ENCODE results near the gene BCAS3.

The BCAS3 gene

DNA sequence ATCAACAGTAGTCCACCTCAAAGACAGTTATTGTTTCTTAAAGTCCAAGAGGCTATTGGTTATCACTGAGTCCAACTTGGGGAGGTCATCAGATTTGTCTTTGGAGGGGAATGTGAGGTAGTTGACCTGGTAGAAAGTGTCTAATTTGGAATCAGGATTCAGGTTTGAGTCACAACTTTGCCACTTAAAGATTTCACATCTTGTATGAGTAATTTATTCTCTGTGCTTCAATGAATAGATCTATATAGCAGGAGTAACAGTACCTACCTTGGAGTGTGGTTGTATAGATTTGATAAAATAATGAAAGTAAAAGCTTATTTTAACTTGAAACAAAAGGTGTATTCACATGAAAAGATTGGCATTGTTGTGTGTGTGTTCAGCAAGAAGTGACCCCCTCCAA is 602.7 kb downstream of the BCAS3 start:
- FAIRE-seq, result no peak

DNA sequence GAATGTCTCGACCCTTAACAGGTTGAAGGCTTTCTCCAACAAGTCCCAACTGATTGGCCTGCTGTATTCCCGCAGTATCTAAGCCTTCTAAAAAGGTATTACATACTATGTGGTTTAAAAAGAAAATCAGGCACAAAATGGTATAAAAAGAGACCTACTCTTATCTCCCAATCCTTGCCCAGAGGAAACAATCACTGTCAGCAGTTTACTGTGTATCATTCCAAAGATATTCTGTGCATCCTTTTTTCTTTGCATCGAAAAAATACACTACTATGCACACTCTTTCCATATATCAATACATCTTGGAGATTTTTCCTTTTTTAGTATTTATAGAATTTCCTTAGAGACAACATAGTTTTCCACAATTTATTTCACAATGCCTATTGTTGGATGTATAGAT is 603.2 kb downstream of the BCAS3 start:
- no peak for FAIRE-seq

DNA sequence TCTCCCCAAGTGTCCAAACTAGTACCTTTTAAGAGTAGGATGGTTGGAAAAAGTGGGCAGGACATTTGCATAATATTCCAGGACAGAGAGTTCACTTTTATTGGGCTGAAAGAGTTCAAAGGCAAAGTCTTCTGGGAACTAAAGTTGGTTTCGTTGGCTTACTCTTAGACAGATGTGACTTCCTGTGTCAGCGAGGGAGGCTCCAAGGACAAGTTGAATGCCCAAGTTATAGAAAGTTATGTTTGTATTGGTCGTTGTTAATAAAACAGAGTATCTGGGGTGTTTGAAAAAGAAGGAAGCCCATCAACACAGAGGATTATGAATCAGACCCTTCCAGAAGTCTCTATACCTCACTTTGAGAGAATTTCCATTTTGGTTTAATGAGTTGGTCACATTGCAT is 604.7 kb downstream of the BCAS3 start:
- no peak for FAIRE-seq

DNA sequence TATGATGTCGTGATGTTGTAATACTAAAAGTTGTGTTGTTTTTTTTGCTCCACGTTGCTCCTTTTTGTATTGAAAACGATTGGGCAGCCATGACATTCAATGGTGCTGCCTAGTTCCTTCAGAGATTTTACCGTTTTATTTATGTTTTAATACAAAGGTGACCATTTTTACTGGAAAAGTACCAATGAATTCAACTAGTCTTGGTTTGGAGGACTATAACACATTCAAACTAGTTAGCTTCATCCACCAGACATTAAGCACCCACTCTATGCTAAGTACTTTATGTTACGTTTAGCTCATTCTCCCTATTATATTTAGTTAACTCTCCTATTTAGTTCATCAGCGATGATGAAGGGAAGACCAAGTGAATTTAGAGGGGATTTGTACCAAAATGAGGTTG is 605.4 kb downstream of the BCAS3 start:
- FAIRE-seq, result no peak

DNA sequence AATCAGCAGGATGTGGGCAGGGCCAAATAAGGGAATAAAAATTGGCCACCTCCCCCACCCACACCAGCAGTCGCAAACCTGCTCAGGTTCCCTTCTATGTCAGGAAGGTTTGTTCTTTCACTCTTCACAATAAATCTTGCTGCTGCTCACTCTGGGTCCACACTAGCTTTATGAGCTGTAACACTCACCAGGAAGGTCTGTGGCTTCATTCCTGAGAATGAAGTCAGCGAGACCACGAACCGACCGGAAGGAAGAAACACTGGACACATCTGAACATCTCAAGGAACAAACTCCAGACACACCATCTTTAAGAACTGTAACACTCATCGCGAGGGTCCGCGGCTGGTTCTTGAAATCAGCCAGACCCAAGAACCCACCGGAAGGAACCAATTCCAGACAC is 606.5 kb downstream of the BCAS3 start:
- FAIRE-seq, result no peak

DNA sequence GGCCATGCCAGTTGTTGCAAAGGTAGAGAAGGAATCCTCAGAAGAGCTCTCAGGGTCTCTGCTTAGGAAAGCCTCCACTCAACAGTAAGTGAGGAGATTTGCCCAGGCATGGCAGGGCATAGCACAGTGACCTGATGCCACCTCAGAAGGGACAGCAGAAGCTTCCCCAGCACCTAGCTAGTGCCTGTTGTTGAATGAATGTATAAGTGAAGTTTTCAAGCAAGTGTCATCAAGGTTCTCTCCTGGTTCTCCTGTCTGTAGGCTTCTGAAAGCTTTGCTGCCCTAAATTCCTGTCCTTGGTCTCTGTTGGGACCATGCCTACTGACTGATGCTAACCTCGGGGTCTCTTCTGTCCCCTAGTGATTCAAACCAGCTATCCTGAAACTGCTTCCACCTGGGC is 607.1 kb downstream of the BCAS3 start:
- FAIRE-seq, result no peak

DNA sequence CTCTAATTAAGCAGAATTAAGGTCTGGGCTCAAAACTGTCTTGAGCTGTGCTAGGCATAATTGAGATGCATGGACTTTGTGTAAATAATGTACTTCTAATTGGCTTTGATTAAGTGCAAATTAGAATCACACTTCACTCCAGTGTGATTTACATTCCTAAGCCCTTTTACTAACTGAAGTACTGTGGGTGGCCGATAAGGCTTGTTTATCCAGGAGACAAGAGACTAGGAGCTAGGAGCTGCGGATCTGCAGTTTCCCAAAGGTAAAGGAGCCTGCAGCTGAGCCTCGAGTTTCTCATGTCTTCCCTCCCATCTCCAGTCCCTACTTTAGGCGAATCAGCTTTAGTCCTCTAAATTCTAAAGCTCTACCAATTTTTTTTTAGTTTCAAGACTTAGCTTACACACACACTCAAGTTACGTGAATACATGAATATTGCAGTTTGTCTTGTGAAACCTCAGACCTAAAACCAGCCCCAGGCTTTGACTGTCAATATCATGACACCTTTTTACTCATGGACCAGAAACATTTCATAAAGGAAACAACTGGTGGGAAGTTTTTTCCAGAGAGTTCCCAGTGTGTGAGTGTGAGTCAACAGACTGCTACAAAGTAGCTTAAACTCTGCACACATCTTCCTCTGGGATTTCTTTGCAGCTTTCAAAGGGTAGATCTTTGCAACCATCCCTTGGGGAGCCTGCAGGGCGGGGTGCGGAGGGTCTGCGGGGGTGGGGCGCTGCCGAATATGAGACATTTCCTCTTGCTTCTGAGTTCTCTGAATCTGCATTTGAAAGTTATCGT is 608.1 kb downstream of the BCAS3 start:
- FAIRE-seq, result no peak

DNA sequence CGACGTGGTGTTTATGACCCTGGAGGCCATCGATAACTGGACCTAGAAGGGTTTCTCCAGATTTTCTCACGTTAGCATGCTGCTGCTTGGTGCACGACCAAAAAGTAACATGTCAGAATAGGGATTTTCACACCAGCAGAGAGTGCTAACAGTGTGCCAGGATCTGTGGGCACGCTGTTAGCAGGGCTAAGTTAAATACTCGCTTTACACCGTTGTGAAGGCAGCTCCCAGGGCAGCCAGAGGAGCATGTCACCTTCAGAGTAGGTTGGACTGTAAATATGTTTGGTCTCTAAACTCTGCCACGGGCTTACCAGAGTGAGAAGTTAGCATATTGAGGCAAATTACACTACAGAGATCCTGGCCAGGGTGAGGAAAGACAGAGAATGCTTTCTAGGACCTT is 608.8 kb downstream of the BCAS3 start:
- no peak for FAIRE-seq

DNA sequence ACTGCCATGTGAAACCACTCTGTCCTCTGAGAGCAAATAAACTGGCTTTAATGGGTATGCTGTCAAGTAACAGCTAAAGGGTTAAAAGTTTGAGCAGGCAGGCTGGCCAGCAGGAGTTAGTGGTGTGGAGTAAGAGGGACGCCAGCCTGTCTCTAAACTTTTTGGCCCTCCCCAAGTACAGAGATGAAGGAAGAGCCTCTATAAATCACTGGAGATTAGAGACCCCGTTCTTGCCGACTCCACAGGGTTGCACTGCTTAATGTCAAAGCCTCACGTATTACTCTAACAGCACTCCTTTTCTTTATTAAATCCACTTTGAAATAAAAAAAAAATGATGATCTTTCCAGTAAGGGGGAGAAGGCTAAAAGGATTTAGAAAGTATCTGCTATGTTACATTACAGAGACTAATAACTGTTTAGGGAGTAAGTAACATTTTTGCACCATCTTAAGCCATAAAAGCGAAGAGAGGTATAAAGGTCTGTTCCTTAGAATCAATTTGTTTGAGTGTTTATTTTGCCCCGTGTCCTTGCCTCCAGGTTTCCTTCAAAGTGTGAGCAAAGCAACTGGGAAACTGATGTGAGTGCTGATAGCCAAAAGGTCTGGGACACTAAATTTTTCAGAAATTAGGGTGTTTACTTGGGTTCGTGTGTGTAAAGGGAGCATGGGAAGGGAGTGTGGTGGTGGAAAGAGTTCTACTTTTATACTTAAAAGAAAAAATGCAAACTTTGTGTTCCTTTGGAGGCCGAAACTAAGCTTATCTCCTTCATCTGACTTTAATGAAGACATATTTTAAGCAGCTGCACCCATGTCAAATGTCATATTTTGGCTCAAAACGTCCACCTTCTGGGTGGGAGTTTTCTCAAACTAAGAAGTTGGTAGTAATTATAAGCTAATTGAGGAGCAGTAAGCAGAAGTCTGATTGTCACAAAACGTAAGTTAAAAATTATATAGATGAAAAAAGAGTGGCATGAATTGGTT is 612.0 kb downstream of the BCAS3 start:
- FAIRE-seq, result no peak

DNA sequence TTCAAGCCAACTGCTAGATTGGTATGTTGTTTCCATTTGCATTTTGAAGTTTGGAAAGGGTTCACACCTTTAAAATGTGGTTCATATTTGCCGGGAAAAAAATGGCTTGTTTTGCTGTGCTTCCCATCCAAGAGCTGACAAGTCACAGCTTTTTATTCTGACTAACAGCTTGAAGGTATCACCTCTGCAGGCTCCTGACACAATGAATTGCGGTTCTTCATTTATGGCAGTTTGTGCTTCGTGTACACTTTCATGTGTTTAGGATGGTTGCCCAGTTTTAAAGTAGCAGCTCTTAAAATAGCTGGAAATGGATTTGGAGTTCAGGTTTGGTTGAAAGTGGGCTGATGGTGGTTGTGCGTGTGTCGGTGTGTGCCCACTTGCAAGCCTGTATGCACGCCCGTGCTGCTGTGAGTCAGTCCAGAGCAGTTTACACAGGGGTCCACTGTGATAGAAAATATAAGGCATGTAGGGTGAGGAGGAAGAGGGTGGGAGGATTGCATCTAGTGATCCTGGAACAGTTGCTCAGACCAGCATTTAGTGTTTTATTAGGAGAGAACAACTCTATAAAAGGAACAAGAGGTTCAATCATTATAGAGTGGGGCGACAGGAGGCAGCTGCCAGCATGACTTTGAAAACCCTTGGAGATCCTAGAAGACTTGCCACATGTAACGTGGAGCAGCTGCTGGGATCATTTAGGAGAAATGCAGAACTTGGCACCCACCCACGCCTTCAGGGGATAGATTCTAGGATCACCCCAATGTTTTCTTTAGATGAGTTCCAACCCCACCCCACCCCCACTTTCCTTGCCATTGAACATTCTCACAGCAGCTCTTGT is 614.0 kb downstream of the BCAS3 start:
- FAIRE-seq, result no peak

DNA sequence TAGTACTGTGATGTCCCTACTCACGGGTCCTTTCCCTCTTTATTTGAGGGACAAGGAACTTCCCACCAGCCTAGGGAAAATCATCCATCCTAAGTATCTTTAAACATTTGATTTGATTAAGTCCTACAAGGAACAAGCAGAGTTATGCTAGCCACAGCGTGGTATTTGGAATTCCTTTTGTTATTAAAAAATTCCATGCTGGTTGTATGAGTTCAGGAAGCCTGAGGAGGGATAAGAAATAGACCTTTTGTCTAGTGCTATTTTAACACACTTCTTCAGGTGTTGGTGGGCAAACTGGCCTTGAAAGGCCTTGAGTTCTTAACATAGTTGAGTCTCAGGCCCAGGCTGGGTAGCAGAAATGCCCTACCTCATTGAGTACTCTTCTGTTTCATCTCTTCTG is 616.6 kb downstream of the BCAS3 start:
- FAIRE-seq, result no peak

DNA sequence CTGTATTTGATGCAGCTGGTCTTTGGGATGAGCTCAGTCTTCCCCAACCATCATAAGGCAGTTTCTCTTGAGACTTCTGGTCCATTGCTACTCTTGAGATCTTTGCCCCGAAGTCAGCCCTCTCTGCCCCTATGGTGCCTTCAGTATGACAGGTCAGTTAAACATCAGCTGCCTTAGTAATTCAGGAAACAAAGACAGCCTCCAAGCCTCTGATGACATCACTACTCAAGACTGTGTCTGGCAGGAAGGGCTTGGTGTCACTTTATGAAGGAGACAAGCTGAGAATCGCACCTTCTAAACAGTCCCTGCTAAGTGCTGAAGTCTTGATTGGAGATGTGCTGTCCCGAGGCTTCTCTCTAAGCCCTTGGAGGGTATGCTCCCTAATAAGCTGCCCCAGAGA is 617.1 kb downstream of the BCAS3 start:
- FAIRE-seq, result no peak

DNA sequence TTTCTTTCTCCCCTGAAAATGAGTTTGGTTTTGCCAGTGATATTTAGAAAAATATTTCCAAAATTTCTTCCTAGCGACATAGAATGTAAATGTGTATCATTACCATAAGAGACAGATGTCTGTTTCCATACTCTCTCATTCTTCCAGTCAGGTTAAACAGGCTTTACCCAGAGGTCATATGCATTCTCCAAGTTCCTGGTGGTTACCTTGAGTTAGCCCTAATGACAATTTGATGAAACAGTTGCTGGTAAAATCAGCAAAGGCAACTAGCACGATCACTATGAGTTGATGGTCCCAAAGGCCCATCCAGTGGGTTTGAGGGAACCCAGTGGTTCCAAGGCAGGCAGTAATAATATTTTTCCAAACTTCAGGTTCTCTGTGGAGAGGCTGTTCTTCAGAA is 618.4 kb downstream of the BCAS3 start:
- no peak for FAIRE-seq

DNA sequence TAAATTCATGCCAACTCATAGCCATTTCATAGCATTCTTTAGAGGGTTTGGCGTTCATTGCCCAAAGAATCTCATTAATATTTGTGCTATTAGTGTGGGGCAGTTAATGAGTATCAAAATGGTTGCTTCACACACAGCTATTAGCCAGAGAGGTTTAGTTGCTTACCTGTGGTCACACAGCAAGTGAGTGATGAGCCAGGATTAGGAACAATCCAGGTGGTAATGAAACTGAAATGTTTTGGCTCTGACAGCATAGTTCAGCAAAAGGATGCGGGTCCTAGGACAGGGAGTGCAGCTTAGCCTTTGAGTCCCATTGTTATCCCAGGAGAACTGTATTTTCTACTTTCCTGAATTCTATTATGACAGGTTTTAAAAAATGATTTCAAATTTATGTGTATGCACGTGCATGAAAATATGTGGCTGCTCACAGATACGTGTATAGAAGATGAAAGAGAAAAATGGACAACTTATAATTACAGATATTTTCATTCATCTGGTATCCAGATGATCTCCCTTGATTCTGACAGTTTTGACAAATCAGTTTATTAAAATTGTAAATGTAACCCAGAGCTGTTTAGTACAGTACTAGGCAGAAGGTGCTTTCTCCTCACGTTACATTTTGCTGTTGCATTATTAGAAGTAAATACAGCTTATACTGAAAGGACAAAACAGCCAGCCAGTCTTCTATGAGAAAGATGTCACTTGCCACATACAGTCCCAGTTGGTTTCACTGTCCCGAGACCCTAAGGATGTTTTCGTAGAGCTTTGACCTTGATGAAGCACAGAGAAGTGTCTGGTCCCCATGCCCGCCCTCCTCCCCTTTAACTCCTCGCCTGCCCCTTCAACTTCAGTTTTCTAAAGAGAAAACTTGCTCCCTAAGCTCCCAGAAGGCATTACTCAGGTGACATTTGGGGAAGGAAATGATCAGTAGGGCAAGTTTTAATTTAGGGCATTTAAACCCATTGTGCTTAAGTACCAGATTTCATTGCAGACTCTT is 622.2 kb downstream of the BCAS3 start:
- FAIRE-seq, result no peak

DNA sequence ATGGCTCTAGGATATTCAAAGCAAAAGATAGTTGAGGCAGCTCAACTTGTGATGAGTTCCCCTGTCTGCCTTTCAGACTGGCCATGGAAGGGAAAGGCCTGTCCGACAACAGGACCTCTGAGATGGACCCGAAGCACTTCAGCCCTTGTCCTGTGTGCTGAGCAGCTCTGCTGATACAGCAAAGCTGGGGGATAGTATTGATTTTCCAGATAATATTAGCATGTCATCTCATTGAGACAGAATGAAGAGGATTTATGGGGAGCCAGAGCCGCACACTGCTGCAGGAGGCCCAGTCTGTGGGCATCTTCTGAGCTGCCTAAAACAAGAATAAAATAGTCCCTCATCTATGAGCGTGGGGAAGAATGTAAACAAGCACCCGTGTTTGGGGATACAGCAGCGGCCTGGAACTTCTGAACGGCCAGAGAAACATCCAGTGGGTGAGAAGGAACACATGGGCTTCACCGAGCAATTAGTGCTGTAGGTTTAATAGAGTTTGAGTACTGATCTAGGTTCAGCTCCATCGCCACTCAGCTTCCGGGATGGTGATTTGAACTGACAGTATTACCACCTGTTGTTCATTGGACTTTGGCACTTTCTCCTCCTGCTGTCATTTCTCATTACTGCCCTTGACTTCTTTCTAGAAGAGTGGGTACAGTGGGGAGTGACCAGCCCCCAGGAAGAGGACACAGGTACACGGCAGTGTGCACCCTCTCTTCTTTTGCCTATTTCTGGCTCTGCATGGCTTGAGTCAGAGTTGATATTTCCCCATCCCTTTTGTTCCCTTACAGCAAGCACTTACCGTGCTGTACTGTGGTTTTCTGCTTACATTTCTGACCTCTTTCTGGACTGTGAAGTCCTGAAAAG is 625.5 kb downstream of the BCAS3 start:
- FAIRE-seq, result no peak

DNA sequence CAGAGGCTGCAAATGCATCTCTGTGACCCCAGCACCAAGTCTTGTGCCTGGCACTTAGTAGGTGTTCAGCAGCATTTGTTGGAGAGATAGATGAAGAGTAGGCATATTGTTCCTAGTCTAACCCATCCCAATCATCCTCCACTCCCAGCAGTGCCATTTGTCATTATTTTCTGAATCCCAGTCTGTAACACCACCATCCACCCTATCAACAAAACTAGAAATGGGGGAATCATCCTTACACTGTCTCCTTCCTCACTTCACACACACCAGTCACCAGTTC is 626.1 kb downstream of the BCAS3 start:
- no peak for FAIRE-seq

DNA sequence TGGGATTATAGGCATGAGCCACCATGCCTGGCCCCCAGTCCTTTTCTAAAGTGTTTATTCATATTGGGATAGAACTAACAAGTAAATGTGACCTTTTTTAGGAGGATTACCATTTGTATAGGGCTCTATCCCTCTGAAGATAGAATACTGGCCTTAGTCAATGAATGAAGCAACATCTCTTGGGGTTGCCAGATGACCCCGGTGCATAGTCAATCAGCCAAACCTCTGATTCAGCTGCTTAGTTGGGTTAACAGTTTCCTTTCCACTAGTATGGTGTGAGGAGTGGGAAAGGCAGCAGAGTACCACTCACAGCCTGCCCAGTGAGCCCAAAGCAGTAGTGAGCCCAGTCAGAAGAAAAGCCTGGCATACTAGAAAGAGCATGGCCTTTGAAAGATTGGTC is 627.4 kb downstream of the BCAS3 start:
- no peak for FAIRE-seq

DNA sequence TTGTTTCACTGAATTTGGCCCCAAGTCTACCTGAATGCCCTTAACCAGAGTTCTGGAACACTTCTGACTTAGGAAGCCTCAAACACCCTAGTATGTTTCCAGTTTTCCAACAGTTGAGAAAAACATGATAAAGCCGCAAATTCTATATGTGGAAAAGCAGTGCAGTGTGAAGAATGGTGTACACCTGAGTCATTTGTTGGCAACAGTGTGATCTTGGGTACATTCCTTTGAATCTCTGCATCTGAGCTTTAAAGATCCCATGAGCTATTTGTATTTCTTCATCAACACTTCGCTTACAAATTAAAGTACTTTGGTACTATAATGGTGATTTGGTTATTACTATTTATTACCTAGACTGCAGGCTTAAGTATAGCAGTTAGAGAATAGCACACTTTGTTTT is 628.4 kb downstream of the BCAS3 start:
- no peak for FAIRE-seq

DNA sequence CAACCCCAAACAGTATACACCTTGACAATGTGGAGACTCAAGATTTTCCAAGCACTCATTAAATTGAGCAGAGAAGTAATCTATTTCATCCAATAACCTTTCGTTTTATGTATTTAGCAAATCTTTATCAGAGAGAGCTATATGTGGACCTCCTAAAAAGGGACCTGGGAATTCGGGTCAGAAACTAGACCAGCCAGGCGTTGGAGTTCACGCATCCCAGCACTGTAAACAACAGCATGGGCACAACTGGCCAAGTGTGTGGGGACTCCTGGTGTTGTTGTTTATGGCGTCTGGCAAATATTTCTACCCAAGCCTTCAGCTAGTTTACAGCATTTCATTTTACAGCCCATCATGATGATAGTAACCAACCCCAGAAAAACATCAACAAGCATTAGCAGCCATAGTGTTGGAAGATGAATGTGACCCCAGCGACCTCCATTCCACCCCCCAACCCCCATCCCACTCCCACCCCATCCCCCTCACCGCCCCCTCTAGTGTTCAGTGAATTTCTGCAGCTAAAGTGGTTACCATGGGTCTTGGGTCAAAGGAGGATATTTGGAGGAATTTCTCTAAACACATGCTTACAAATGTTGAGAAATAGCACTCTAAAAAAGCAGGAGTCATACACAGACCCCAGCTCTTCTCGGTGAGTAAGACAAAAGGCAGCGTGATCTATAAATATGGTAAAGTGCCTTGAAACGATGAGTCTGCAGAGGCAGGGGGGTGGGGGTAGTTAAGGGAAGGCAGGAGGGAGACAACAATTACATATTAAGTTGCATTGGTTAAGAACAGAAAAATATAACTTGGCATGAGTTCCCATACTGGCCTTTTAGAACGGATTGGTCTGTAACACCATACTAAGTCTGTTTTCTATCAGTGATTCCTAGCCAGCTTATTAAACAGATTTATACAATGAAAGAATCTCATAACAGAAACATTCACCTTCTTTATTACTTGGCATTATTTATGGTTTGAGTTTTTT is 630.5 kb downstream of the BCAS3 start:
- FAIRE-seq, result no peak
